K562 (cell line): ENCODE data around the gene RBM25. TPM values are rescaled to one million over a fixed set of nuclear protein-coding genes. Genes with fewer than 3 reads are reported as not detected.

Experiments
- CSDE1 ChIP-seq, 2 experiments: fragments of 450-650 bp; IDR thresholded peaks; 2 replicates each; pipeline ENCODE4 v1.6.1; 2016; ENCODE audit warnings: mild to moderate bottlenecking in 1 of 2
- EP300 ChIP-seq: IDR thresholded peaks from 2 replicates; pipeline ENCODE4 v1.6.1; 2012; ENCODE audit warnings: low read length, improper control_type of control experiment
- FOXA1 ChIP-seq: fragments of 450-650 bp; IDR thresholded peaks from 2 replicates; pipeline ENCODE4 v1.6.1; 2016; ENCODE audit warnings: mild to moderate bottlenecking, borderline replicate concordance
- HDAC1 ChIP-seq, 2 experiments: fragments of 450-650 bp; IDR thresholded peaks; 2 replicates each; pipeline ENCODE4 v1.6.1; 2016 to 2017; ENCODE audit warnings: inconsistent platforms in 1 of 2, mild to moderate bottlenecking in 1 of 2, moderate library complexity in 1 of 2
- TRIM24 ChIP-seq, 2 experiments: fragments of 450-650 bp; IDR thresholded peaks; 2 replicates each; pipeline ENCODE4 v1.6.1; 2016
- ZC3H11A ChIP-seq: IDR thresholded peaks from 2 replicates; pipeline ENCODE4 v1.6.1; 2012; ENCODE audit warnings: low read depth, low read length, improper control_type of control experiment
- ZNF586 ChIP-seq: fragments of 450-650 bp; formaldehyde crosslinking; conservative IDR thresholded peaks from 2 replicates; pipeline ENCODE4 v1.4.0; 2020; ENCODE audit warnings: mild to moderate bottlenecking, moderate library complexity
- ZNF75A ChIP-seq: fragments of 450-650 bp; formaldehyde crosslinking; IDR thresholded peaks from 2 replicates; pipeline ENCODE4 v1.4.0; 2020; ENCODE audit warnings: mild to moderate bottlenecking
- polyA plus RNA-seq, 8 experiments: library from polyadenylated mRNA; depleted of rRNA in 4 of 8; stranded (reverse) in 5 of 8; unstranded in 3 of 8; fragments of >200 nt; fragmentation: Nextera tagmentation in 2 of 8; fragmentation: Illumina TruSeq in 1 of 8; extraction: Ambion mirVana in 2 of 8; extraction: Trizol in 1 of 8; gene quantifications; 2 replicates each; pipeline versions ENCODE4 v1.2.1 to v1.2.3, GENCODE V29; 2011 to 2014; ENCODE audit warnings: inconsistent platforms in 1 of 8, missing spikeins in 1 of 8
- total RNA-seq, 7 experiments: library from RNA; depleted of rRNA in 6 of 7; stranded (reverse); fragments of >200 nt in 6 of 7; fragmentation: Illumina TruSeq in 2 of 7; extraction: Trizol in 2 of 7; gene quantifications; 2 replicates each; pipeline versions ENCODE4 v1.2.1 to v1.2.3, GENCODE V29; 2011 to 2021; ENCODE audit warnings: low replicate concordance in 1 of 7
- TF ChIP-seq, protein P1 (sequence below): fragments of 450-650 bp; IDR thresholded peaks from 2 replicates; pipeline ENCODE4 v1.6.1; 2018; ENCODE audit not compliant: partially characterized antibody
- TF ChIP-seq, protein P2 (sequence below): fragments of 250-450 bp; sonication (Bioruptor Pico); IDR thresholded peaks from 2 replicates; pipeline ENCODE4 v1.5.0; 2022; ENCODE audit warnings: mild to moderate bottlenecking
- TF ChIP-seq, protein P3 (sequence below): fragments of 250-450 bp; sonication (Bioruptor Pico); IDR thresholded peaks from 2 replicates; pipeline ENCODE4 v1.8.0; 2022; ENCODE audit warnings: moderate library complexity, mild to moderate bottlenecking, inconsistent platforms
- TF ChIP-seq, protein P4 (sequence below): fragments of 450-650 bp; formaldehyde crosslinking; IDR thresholded peaks from 2 replicates; pipeline ENCODE4 v1.4.0; 2020; ENCODE audit warnings: mild to moderate bottlenecking, moderate library complexity
- TF ChIP-seq, protein P5 (sequence below): fragments of 450-650 bp; IDR thresholded peaks from 2 replicates; pipeline ENCODE4 v1.6.1; 2016
- TF ChIP-seq, protein P6 (sequence below): fragments of 450-650 bp; formaldehyde crosslinking; IDR thresholded peaks from 2 replicates; pipeline ENCODE4 v1.4.0; 2022; ENCODE audit warnings: mild to moderate bottlenecking, moderate library complexity
- TF ChIP-seq, protein P7 (sequence below): conservative IDR thresholded peaks from 2 replicates; pipeline ENCODE4 v1.6.1; 2011; ENCODE audit warnings: low read depth, mild to moderate bottlenecking, low read length; ENCODE audit not compliant: control insufficient read depth

RBM25 gene
- total and polyA plus RNA-seq, 9 of the 15 experiments (the other 6 are each of a cell fraction or from before 2014, with no cell fraction given): 28.6 to 80.1 (median 48.1) TPM

DNA sequence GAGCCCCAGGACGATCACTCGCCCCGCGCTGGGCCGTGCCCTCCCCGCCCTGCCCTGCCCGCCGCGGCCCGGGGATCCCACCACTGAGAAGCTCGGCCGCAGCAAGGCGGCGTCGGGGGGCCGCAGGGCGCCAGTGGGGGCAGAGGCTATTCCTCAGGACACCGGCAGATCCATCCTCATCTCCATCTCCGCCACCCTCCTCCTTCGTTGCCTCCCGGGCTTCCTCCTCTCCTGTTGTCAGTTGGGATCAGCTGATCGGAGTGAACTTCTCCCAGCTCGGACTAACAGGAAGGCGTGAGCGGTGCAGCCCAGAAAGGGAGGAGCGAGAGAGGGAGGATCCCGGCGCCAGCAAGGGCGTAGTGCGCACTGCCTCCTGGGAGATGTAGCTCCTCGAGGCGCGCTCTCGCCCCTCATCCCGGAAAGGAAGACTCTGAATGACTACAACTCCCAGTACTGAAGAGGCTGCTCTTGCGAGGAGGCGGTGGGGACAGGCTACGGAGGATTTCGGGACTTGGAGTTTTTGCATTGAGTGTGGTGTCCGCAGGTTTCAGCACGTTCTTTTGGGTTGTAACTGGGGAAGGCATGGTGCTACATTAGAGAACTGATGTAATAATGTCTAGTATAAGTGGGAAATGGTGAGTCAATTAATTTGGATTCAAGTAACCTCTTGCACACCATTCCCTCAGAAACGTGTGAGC is 31.3 kb upstream of the RBM25 start, which contains the start of gene ZFYVE1 (continued):
- TF ChIP-seq, protein P1, sequence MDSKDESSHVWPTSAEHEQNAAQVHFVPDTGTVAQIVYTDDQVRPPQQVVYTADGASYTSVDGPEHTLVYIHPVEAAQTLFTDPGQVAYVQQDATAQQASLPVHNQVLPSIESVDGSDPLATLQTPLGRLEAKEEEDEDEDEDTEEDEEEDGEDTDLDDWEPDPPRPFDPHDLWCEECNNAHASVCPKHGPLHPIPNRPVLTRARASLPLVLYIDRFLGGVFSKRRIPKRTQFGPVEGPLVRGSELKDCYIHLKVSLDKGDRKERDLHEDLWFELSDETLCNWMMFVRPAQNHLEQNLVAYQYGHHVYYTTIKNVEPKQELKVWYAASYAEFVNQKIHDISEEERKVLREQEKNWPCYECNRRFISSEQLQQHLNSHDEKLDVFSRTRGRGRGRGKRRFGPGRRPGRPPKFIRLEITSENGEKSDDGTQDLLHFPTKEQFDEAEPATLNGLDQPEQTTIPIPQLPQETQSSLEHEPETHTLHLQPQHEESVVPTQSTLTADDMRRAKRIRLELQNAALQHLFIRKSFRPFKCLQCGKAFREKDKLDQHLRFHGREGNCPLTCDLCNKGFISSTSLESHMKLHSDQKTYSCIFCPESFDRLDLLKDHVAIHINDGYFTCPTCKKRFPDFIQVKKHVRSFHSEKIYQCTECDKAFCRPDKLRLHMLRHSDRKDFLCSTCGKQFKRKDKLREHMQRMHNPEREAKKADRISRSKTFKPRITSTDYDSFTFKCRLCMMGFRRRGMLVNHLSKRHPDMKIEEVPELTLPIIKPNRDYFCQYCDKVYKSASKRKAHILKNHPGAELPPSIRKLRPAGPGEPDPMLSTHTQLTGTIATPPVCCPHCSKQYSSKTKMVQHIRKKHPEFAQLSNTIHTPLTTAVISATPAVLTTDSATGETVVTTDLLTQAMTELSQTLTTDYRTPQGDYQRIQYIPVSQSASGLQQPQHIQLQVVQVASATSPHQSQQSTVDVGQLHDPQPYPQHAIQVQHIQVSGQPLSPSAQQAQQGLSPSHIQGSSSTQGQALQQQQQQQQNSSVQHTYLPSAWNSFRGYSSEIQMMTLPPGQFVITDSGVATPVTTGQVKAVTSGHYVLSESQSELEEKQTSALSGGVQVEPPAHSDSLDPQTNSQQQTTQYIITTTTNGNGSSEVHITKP: peak; percentile 11
- TF ChIP-seq, protein P2, sequence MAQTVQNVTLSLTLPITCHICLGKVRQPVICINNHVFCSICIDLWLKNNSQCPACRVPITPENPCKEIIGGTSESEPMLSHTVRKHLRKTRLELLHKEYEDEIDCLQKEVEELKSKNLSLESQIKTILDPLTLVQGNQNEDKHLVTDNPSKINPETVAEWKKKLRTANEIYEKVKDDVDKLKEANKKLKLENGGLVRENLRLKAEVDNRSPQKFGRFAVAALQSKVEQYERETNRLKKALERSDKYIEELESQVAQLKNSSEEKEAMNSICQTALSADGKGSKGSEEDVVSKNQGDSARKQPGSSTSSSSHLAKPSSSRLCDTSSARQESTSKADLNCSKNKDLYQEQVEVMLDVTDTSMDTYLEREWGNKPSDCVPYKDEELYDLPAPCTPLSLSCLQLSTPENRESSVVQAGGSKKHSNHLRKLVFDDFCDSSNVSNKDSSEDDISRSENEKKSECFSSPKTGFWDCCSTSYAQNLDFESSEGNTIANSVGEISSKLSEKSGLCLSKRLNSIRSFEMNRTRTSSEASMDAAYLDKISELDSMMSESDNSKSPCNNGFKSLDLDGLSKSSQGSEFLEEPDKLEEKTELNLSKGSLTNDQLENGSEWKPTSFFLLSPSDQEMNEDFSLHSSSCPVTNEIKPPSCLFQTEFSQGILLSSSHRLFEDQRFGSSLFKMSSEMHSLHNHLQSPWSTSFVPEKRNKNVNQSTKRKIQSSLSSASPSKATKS: no peak
- TF ChIP-seq FOXA1 (no peak), HDAC1 (IDR thresholded peaks at IDR 0.05) (peak in 1 of 2 experiments; percentile 98; a peak in 2 of 4 replicates), ZNF586 (CRISPR knock-in tag) (no peak), CSDE1 (IDR thresholded peaks at IDR 0.05) (no peak), TRIM24 (IDR thresholded peaks at IDR 0.05) (no peak), EP300 (peak; percentile 31; the same call in 1 of the 2 replicates), ZNF75A (CRISPR knock-in tag) (no peak), ZC3H11A (no peak)
- TF ChIP-seq, protein P3, sequence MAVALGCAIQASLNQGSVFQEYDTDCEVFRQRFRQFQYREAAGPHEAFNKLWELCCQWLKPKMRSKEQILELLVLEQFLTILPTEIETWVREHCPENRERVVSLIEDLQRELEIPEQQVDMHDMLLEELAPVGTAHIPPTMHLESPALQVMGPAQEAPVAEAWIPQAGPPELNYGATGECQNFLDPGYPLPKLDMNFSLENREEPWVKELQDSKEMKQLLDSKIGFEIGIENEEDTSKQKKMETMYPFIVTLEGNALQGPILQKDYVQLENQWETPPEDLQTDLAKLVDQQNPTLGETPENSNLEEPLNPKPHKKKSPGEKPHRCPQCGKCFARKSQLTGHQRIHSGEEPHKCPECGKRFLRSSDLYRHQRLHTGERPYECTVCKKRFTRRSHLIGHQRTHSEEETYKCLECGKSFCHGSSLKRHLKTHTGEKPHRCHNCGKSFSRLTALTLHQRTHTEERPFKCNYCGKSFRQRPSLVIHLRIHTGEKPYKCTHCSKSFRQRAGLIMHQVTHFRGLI (CRISPR knock-in tag): no peak
- TF ChIP-seq, protein P4, sequence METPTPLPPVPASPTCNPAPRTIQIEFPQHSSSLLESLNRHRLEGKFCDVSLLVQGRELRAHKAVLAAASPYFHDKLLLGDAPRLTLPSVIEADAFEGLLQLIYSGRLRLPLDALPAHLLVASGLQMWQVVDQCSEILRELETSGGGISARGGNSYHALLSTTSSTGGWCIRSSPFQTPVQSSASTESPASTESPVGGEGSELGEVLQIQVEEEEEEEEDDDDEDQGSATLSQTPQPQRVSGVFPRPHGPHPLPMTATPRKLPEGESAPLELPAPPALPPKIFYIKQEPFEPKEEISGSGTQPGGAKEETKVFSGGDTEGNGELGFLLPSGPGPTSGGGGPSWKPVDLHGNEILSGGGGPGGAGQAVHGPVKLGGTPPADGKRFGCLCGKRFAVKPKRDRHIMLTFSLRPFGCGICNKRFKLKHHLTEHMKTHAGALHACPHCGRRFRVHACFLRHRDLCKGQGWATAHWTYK (CRISPR knock-in tag): no peak
- TF ChIP-seq, protein P5, sequence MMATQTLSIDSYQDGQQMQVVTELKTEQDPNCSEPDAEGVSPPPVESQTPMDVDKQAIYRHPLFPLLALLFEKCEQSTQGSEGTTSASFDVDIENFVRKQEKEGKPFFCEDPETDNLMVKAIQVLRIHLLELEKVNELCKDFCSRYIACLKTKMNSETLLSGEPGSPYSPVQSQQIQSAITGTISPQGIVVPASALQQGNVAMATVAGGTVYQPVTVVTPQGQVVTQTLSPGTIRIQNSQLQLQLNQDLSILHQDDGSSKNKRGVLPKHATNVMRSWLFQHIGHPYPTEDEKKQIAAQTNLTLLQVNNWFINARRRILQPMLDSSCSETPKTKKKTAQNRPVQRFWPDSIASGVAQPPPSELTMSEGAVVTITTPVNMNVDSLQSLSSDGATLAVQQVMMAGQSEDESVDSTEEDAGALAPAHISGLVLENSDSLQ: 0 out of 2 replicates have a peak, but pooled peaks have one; percentile 57
- TF ChIP-seq, protein P6, sequence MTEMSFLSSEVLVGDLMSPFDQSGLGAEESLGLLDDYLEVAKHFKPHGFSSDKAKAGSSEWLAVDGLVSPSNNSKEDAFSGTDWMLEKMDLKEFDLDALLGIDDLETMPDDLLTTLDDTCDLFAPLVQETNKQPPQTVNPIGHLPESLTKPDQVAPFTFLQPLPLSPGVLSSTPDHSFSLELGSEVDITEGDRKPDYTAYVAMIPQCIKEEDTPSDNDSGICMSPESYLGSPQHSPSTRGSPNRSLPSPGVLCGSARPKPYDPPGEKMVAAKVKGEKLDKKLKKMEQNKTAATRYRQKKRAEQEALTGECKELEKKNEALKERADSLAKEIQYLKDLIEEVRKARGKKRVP (CRISPR knock-in tag): peak; percentile 14; the same call in 1 of the 2 replicates
- TF ChIP-seq, protein P7, sequence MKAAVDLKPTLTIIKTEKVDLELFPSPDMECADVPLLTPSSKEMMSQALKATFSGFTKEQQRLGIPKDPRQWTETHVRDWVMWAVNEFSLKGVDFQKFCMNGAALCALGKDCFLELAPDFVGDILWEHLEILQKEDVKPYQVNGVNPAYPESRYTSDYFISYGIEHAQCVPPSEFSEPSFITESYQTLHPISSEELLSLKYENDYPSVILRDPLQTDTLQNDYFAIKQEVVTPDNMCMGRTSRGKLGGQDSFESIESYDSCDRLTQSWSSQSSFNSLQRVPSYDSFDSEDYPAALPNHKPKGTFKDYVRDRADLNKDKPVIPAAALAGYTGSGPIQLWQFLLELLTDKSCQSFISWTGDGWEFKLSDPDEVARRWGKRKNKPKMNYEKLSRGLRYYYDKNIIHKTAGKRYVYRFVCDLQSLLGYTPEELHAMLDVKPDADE: peak; percentile 99; the same call in 1 of the 2 replicates
